Body of pancreas (tissue), 4 donors: ENCODE measurements around the gene HSDL2.

Experiments used
- CTCF ChIP-seq, 7 experiments: fragments of 450-650 bp in 4 of 7; fragments of 200-600 bp in 3 of 7; sonication (generic) in 3 of 7; IDR thresholded peaks; one replicate each; pipeline ENCODE4 v1.5.1; 2016 to 2019; ENCODE audit warnings: antibody characterized with exemption in 7 of 7
- POLR2A ChIP-seq, 3 donors: fragments of 450-650 bp; IDR thresholded peaks; one replicate each; pipeline ENCODE4 v1.6.1; 2016; ENCODE audit warnings: antibody characterized with exemption in 3 of 3, mild to moderate bottlenecking in 2 of 3

GRCh38 chr9:112433499-112434392 is 53.8 kb downstream of the HSDL2 start:
- TF ChIP-seq POLR2A (IDR thresholded peaks at IDR 0.05) (no peak), CTCF (IDR thresholded peaks at IDR 0.05) (no peak)
